Endothelial cell (in vitro differentiated cells): ENCODE data around the gene RAD23A. TPM values are rescaled to one million over a fixed set of nuclear protein-coding genes. Genes with fewer than 3 reads are reported as not detected.
"Not testable (repeated sequence)": the region's sequence is repeated elsewhere in the genome, so short reads cannot be mapped to it uniquely, and the experiment has no call there.

Experiments used
- DNase-seq: peaks from one replicate; pipeline ENCODE4 v3.0.0; 2021; ENCODE audit warnings: low spot score
- H3K27ac Mint-ChIP-seq: one replicate; pipeline ENCODE4 v1.8.0; 2021; ENCODE audit warnings: mixed read lengths, inconsistent platforms; ENCODE audit not compliant: unreplicated experiment
- H3K27me3 Mint-ChIP-seq: one replicate; pipeline ENCODE4 v1.8.0; 2021; ENCODE audit warnings: mild to moderate bottlenecking, moderate library complexity, mixed read lengths, inconsistent platforms; ENCODE audit not compliant: unreplicated experiment
- H3K36me3 Mint-ChIP-seq: one replicate; pipeline ENCODE4 v1.8.0; 2021; ENCODE audit warnings: mild to moderate bottlenecking, low read depth, mixed read lengths, inconsistent platforms; ENCODE audit not compliant: unreplicated experiment
- H3K4me1 Mint-ChIP-seq: one replicate; pipeline ENCODE4 v1.8.0; 2021; ENCODE audit warnings: mild to moderate bottlenecking, mixed read lengths, inconsistent platforms; ENCODE audit not compliant: unreplicated experiment
- H3K4me3 Mint-ChIP-seq: one replicate; pipeline ENCODE4 v1.8.0; 2021; ENCODE audit warnings: mild to moderate bottlenecking, mixed read lengths, inconsistent platforms; ENCODE audit not compliant: unreplicated experiment
- H3K9me3 Mint-ChIP-seq: one replicate; pipeline ENCODE4 v1.8.0; 2021; ENCODE audit warnings: mixed read lengths, inconsistent platforms; ENCODE audit not compliant: unreplicated experiment
- total RNA-seq: library from RNA; stranded (reverse); fragmentation: NEBNext Ultra II Directional; extraction: Animal tissue kit (Norgen Biotek cat#: 25700); gene quantifications from one replicate; pipeline ENCODE4 v1.2.1, GENCODE V29; 2021; ENCODE audit not compliant: unreplicated experiment
- TF ChIP-seq, protein P1 (sequence below): fragments of 200-600 bp; sonication (generic); IDR thresholded peaks from one replicate; pipeline ENCODE4 v1.5.0; 2021; ENCODE audit warnings: antibody characterized with exemption; ENCODE audit not compliant: unreplicated experiment

RAD23A gene
- total RNA-seq, 1 donor from 2014 or later, result 44.7 TPM

GRCh38 chr19:12913011-12913561, 32.6 kb upstream of the RAD23A start:
- no peaks in the 10 kb centered on the region for H3K36me3 Mint-ChIP-seq
- peaks cover 4% of the 10 kb centered on the region for H3K27me3 Mint-ChIP-seq
- TF ChIP-seq, protein P1, sequence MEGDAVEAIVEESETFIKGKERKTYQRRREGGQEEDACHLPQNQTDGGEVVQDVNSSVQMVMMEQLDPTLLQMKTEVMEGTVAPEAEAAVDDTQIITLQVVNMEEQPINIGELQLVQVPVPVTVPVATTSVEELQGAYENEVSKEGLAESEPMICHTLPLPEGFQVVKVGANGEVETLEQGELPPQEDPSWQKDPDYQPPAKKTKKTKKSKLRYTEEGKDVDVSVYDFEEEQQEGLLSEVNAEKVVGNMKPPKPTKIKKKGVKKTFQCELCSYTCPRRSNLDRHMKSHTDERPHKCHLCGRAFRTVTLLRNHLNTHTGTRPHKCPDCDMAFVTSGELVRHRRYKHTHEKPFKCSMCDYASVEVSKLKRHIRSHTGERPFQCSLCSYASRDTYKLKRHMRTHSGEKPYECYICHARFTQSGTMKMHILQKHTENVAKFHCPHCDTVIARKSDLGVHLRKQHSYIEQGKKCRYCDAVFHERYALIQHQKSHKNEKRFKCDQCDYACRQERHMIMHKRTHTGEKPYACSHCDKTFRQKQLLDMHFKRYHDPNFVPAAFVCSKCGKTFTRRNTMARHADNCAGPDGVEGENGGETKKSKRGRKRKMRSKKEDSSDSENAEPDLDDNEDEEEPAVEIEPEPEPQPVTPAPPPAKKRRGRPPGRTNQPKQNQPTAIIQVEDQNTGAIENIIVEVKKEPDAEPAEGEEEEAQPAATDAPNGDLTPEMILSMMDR, result no peak
- no peak for DNase-seq
- peak overlapping the region; percentile 39 for H3K4me3 Mint-ChIP-seq
- no peaks in the 10 kb centered on the region for H3K9me3 Mint-ChIP-seq
- peaks cover 16% of the 10 kb centered on the region for H3K4me1 Mint-ChIP-seq
- H3K27ac Mint-ChIP-seq, result no peak overlapping the region

DNA sequence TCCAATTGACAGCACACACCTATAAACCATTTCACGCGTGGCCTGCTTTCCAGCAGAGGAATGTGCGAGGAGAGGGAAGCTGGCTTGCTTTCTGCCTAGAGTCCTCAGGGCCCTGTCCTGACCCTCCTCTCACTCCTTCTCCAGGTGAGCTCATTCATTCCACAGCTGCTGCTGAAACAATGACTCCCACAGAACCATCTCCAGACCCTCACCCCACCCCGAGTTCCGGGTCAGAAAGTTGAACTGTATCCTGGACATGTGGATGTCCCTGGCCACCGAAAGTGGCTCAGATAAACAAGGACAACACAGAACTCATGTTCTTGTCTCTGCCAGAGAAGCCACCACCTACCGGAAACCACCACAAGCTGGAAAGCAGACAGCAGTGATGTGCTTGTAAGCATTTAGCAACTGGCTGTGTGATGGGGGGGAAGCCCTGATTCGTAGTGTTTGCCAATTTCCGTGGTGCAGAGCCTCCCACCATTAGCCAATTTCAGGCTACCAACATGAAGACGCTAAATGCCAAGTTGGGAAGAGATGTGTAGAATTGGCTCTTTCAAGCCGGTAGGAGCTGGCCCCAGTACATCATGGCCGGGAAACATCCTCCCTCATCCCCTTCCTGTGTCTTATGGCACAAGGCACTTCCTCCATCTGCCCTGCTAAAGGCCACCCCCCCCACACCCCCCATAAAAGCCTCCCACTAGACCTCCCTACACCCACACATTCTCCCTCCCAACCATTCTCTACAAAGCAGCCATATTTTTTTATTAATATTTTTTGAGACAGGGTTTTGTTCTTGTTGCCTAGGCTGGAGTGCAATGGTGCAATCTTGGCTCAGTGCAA, 31.6 kb upstream of the RAD23A start:
- Mint-ChIP-seq H3K36me3 (no peaks in the 10 kb centered on the region), H3K9me3 (no peaks in the 10 kb centered on the region), H3K4me3 (no peak overlapping the region), H3K4me1 (peaks cover 16% of the 10 kb centered on the region), H3K27ac (no peak overlapping the region), H3K27me3 (peaks cover 5% of the 10 kb centered on the region)
- TF ChIP-seq, protein P1, result no peak
- DNase-seq, result no peak

- H3K27ac Mint-ChIP-seq, result not testable (repeated sequence)
- H3K4me1 Mint-ChIP-seq, result peaks cover 16% of the 10 kb centered on the region
These were observed 29.8 kb upstream of the RAD23A start for GRCh38 chr19:12915860-12916259.

GRCh38 chr19:12918253-12918652, 27.4 kb upstream of the RAD23A start:
- Mint-ChIP-seq H3K27me3 (peaks cover 10% of the 10 kb centered on the region), H3K4me3 (peak overlapping the region; percentile 37), H3K9me3 (no peaks in the 10 kb centered on the region), H3K4me1 (peaks cover 10% of the 10 kb centered on the region), H3K27ac (no peak overlapping the region), H3K36me3 (peaks cover 6% of the 10 kb centered on the region)
- DNase-seq, result no peak
- TF ChIP-seq, protein P1, result no peak

More at GRCh38 chr19:12915860-12916259, 29.8 kb upstream of the RAD23A start:
- not testable (repeated sequence) for H3K27me3 Mint-ChIP-seq, H3K4me3 Mint-ChIP-seq, H3K36me3 Mint-ChIP-seq, H3K9me3 Mint-ChIP-seq, DNase-seq

DNA sequence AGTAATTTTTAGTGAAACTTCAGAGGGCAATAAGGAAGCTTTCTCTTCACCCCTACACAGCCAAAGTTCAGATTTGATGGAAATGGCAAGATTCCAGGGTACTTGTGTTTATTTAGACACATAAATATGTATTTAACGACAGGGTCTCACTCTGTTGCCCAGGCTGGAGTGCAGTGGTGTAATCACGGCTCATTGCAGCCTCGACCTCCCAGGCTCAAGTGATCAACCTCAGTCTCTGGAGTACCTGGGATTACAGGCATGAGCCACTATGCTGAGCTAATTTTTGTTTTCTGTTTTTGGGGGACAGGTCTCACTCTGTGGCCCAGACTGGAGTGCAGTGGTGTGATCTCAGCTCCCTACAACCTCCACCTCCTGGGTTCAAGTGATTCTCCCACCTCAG, 24.6 kb upstream of the RAD23A start:
- H3K27me3 Mint-ChIP-seq, result peaks cover 9% of the 10 kb centered on the region
- no peak overlapping the region for H3K27ac Mint-ChIP-seq
- H3K4me3 Mint-ChIP-seq, result no peak overlapping the region
- peaks cover 22% of the 10 kb centered on the region for H3K36me3 Mint-ChIP-seq
- H3K4me1 Mint-ChIP-seq, result no peaks in the 10 kb centered on the region
- no peak for DNase-seq
- TF ChIP-seq, protein P1, result no peak
- no peaks in the 10 kb centered on the region for H3K9me3 Mint-ChIP-seq
